Right cardiac atrium (tissue), 5 donors: Measurements from ENCODE around the gene WNT4. TPM values are rescaled to one million over a fixed set of nuclear protein-coding genes. Genes with fewer than 3 reads are reported as not detected.

Source experiments
- ATAC-seq, 2 donors: fragments of 200-7000 bp; cut with Tn5 transposase; one replicate each; pipeline versions ENCODE4 v1.8.0 to v1.9.1; 2020; ENCODE audit warnings: moderate library complexity in 2 of 2, mild to moderate bottlenecking in 1 of 2
- DNase-seq, 3 donors: peaks; one replicate each; pipeline ENCODE4 v3.0.0-alpha.2; 2020
- H3K27ac ChIP-seq: one replicate; pipeline ENCODE4 v1.5.1; 2013; ENCODE audit warnings: mild to moderate bottlenecking, low read length, control low read depth, moderate library complexity
- H3K27me3 ChIP-seq: one replicate; pipeline ENCODE4 v1.6.1; 2013; ENCODE audit not compliant: control insufficient read depth, insufficient read depth
- H3K4me1 ChIP-seq: one replicate; pipeline ENCODE4 v1.6.1; 2013; ENCODE audit warnings: low read length; ENCODE audit not compliant: control insufficient read depth, insufficient read depth
- H3K4me3 ChIP-seq: one replicate; pipeline ENCODE4 v1.5.1; 2013; ENCODE audit warnings: low read length, control low read depth
- H3K9me3 ChIP-seq: one replicate; pipeline ENCODE4 v1.6.1; 2013; ENCODE audit warnings: low read length; ENCODE audit not compliant: control insufficient read depth
- WGBS: extraction: QIAGEN DNeasy Blood & Tissue Kit; methylation state at CpG from one replicate; pipeline ENCODE4 v1.1.7; 2013; 5-methylcytosine and 5-hydroxymethylcytosine counted together
- intact Hi-C, 4 donors: fragments of 100-400 bp; cut with DNase I; formaldehyde crosslinking; loops; one replicate each; pipeline versions ENCODE4 v1.11.0 to v1.14.0; 2022 to 2023
- polyA plus RNA-seq: library from polyadenylated mRNA; stranded (reverse); fragments of 200-250 nt; gene quantifications from one replicate; pipeline ENCODE4 v1.2.3, GENCODE V29; 2013
- total RNA-seq, 4 donors: library from RNA; stranded (reverse); fragmentation: NEBNext Ultra II Directional; extraction: Animal tissue kit (Norgen Biotek cat#: 25700); gene quantifications; one replicate each; pipeline ENCODE4 v1.2.1, GENCODE V29; 2021
- donor health status: healthy with polysubstance abuse.
- donor health status: DM: no; HTN: yes; CAD: no.
- donor health status: DM: no; HTN: no; CAD: no.
- donor health status: DM: no; HTN: yes; CAD: no; lungs with severe emphysema.
- donor health status: DM: yes; HTN: yes; CAD: no.

The WNT4 gene
- total and polyA plus RNA-seq, 5 donors: 0.05 to 0.25 (median 0.19) TPM; not detected in 1

GRCh38 chr1:22128392-22128791, 14.5 kb downstream of the WNT4 start:
- H3K4me3 ChIP-seq: no peak overlapping the region
- no peaks in the 10 kb centered on the region for H3K27me3 ChIP-seq
- no peak overlapping the region for H3K27ac ChIP-seq
- peak in 1 of 3 donors; percentile 13 for DNase-seq
- WGBS: 77% methylated on average over 12 of the region's 12 CpGs
- H3K9me3 ChIP-seq: no peaks in the 10 kb centered on the region
- intact Hi-C loops: loop anchor here in 1 of 4 donors (5.0 kb wide), 1 partner anchor 514 kb away; the partner anchor contains the start of gene C1QC
- no peak for ATAC-seq
- H3K4me1 ChIP-seq: no peaks in the 10 kb centered on the region

- no peaks in the 10 kb centered on the region for H3K9me3 ChIP-seq
- no peak overlapping the region for H3K27ac ChIP-seq
- ATAC-seq (no peak), DNase-seq (no peak)
- no peak overlapping the region for H3K4me3 ChIP-seq
- intact Hi-C loops: loop anchor here in 1 of 4 donors (5.0 kb wide), 1 partner anchor 515 kb away; the partner anchor contains the start of gene C1QC
- 64% methylated on average over 3 of the region's 3 CpGs for WGBS
- no peaks in the 10 kb centered on the region for H3K27me3 ChIP-seq
- no peaks in the 10 kb centered on the region for H3K4me1 ChIP-seq
These were observed 15.2 kb downstream of the WNT4 start for GRCh38 chr1:22127731-22128130.

GRCh38 chr1:22127248-22127647, 15.6 kb downstream of the WNT4 start:
- WGBS: 84% methylated on average over 6 of the region's 6 CpGs
- no peak overlapping the region for H3K27ac ChIP-seq
- ATAC-seq (no peak), DNase-seq (peak in 1 of 3 donors; percentile 20)
- intact Hi-C loops: loop anchor here in 1 of 4 donors (5.0 kb wide), 1 partner anchor 515 kb away; the partner anchor contains the start of gene C1QC
- no peaks in the 10 kb centered on the region for H3K9me3 ChIP-seq
- H3K4me3 ChIP-seq: no peak overlapping the region
- no peaks in the 10 kb centered on the region for H3K4me1 ChIP-seq
- H3K27me3 ChIP-seq: no peaks in the 10 kb centered on the region

GRCh38 chr1:22126531-22126930, 16.4 kb downstream of the WNT4 start:
- DNase-seq: peak in 1 of 3 donors; percentile 49
- H3K9me3 ChIP-seq: no peaks in the 10 kb centered on the region
- no peaks in the 10 kb centered on the region for H3K4me1 ChIP-seq
- no peak overlapping the region for H3K4me3 ChIP-seq
- WGBS: 69% methylated on average over 12 of the region's 12 CpGs
- intact Hi-C loops: loop anchor here in 1 of 4 donors (5.0 kb wide), 1 partner anchor 516 kb away; the partner anchor contains the start of gene C1QC
- no peaks in the 10 kb centered on the region for H3K27me3 ChIP-seq
- peak in 1 of 2 donors; percentile 6 for ATAC-seq
- H3K27ac ChIP-seq: no peak overlapping the region

- no peak overlapping the region for H3K27ac ChIP-seq
These were observed 18.2 kb downstream of the WNT4 start for GRCh38 chr1:22124592-22125229.

GRCh38 chr1:22123901-22124404, 18.9 kb downstream of the WNT4 start:
- DNase-seq: peak in 1 of 3 donors; percentile 13
- WGBS: 87% methylated on average over 9 of the region's 9 CpGs

More at GRCh38 chr1:22124592-22125229, 18.2 kb downstream of the WNT4 start:
- H3K27me3 ChIP-seq: no peaks in the 10 kb centered on the region
- intact Hi-C loops: loop anchor here in 1 of 4 donors (5.0 kb wide), 1 partner anchor 518 kb away; the partner anchor contains the start of gene C1QC
- no peak overlapping the region for H3K4me3 ChIP-seq
- H3K4me1 ChIP-seq: no peaks in the 10 kb centered on the region
- DNase-seq: no peak
- ATAC-seq: no peak
- no peaks in the 10 kb centered on the region for H3K9me3 ChIP-seq
- 87% methylated on average over 8 of the region's 8 CpGs for WGBS

GRCh38 chr1:22123071-22123390, 19.9 kb downstream of the WNT4 start:
- H3K27ac ChIP-seq: no peak overlapping the region
- H3K4me3 ChIP-seq: no peak overlapping the region
- no peaks in the 10 kb centered on the region for H3K4me1 ChIP-seq
- 80% methylated on average over 8 of the region's 8 CpGs for WGBS
- intact Hi-C loops: no loop called here
- DNase-seq (peak in 2 of 3 donors; percentile 14 to 37), ATAC-seq (no peak)
- H3K9me3 ChIP-seq: no peaks in the 10 kb centered on the region
- no peaks in the 10 kb centered on the region for H3K27me3 ChIP-seq

More at GRCh38 chr1:22123901-22124404, 18.9 kb downstream of the WNT4 start:
- intact Hi-C loops: no loop called here
- Histone ChIP-seq H3K4me3 (no peak overlapping the region), H3K27me3 (no peaks in the 10 kb centered on the region), H3K4me1 (no peaks in the 10 kb centered on the region), H3K9me3 (no peaks in the 10 kb centered on the region), H3K27ac (no peak overlapping the region)
- ATAC-seq: no peak

GRCh38 chr1:22122273-22123070, 20.4 kb downstream of the WNT4 start:
- no peak overlapping the region for H3K27ac ChIP-seq
- H3K27me3 ChIP-seq: no peaks in the 10 kb centered on the region
- 75% methylated on average over 21 of the region's 21 CpGs for WGBS
- H3K4me3 ChIP-seq: no peak overlapping the region
- H3K9me3 ChIP-seq: no peaks in the 10 kb centered on the region
- intact Hi-C loops: no loop called here
- DNase-seq: peak in 2 of 3 donors; percentile 28 to 39
- ATAC-seq: peak in 1 of 2 donors; percentile 3
- H3K4me1 ChIP-seq: peaks cover 1% of the 10 kb centered on the region

- Histone ChIP-seq H3K27me3 (no peaks in the 10 kb centered on the region), H3K9me3 (no peaks in the 10 kb centered on the region), H3K4me1 (peaks cover 4% of the 10 kb centered on the region), H3K4me3 (no peak overlapping the region), H3K27ac (no peak overlapping the region)
- 73% methylated on average over 15 of the region's 15 CpGs for WGBS
- DNase-seq (peak in 1 of 3 donors; percentile 26), ATAC-seq (peak; percentile 6 to 20)
- intact Hi-C loops: no loop called here
These were observed 21.4 kb downstream of the WNT4 start for GRCh38 chr1:22121421-22121911.

- 79% methylated on average over 11 of the region's 11 CpGs for WGBS
- no peak overlapping the region for H3K27ac ChIP-seq
- intact Hi-C loops: no loop called here
- H3K27me3 ChIP-seq: no peaks in the 10 kb centered on the region
- H3K4me1 ChIP-seq: peaks cover 6% of the 10 kb centered on the region
- H3K9me3 ChIP-seq: no peaks in the 10 kb centered on the region
- peak in 1 of 3 donors; percentile 28 for DNase-seq
- ATAC-seq: no peak
- no peak overlapping the region for H3K4me3 ChIP-seq
These were observed 22.5 kb downstream of the WNT4 start for GRCh38 chr1:22120469-22120790.
